Measurements from ENCODE around the gene CYTH4. TPM values are rescaled to one million over a fixed set of nuclear protein-coding genes. Genes with fewer than 3 reads are reported as not detected.

The CYTH4 gene
- total RNA-seq, 1 donor from 2014 or later, result not detected

DNA sequence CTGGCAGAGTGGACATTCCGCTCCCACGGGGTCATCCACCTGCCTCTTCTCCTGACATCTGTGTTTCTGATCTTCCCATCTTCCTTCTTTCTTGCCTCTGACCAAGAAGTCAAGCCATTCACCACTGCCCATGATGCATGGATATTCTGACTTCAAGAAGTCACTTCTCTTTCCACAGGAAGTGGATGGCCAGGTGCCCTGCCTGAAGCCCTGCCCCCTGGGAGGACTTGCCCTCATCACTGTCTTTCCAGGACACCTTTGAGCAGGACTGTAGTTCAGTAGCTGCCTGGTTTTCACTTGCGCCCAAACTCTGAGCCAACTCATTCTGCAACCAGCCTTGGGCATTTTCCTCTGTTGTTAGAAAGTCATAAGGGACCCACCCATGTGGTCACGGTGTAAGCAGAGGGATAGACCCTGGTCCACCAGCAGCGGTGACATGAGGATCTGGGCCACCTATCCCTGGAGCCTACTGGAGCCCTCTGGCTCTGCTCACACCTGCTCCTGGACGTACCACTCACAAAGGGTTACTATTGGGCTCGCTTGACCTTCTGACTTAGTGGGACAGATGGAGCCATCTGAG lies 6.9 kb downstream of the CYTH4 start:
- Mint-ChIP-seq H3K4me3 (ENCODE audit: unreplicated experiment) (no peak overlapping the region), H3K4me1 (ENCODE audit: low read depth) (peaks cover 8% of the 10 kb centered on the region), H3K27me3 (ENCODE audit: low read depth) (peaks cover 12% of the 10 kb centered on the region), H3K9me3 (ENCODE audit: low read depth) (peaks cover 3% of the 10 kb centered on the region), H3K27ac (ENCODE audit: unreplicated experiment) (no peak overlapping the region), H3K36me3 (ENCODE audit: low read depth) (no peaks in the 10 kb centered on the region)
- TF ChIP-seq, protein P1, sequence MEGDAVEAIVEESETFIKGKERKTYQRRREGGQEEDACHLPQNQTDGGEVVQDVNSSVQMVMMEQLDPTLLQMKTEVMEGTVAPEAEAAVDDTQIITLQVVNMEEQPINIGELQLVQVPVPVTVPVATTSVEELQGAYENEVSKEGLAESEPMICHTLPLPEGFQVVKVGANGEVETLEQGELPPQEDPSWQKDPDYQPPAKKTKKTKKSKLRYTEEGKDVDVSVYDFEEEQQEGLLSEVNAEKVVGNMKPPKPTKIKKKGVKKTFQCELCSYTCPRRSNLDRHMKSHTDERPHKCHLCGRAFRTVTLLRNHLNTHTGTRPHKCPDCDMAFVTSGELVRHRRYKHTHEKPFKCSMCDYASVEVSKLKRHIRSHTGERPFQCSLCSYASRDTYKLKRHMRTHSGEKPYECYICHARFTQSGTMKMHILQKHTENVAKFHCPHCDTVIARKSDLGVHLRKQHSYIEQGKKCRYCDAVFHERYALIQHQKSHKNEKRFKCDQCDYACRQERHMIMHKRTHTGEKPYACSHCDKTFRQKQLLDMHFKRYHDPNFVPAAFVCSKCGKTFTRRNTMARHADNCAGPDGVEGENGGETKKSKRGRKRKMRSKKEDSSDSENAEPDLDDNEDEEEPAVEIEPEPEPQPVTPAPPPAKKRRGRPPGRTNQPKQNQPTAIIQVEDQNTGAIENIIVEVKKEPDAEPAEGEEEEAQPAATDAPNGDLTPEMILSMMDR (IDR thresholded peaks at IDR 0.05), result no peak
- no peak for DNase-seq (ENCODE audit: low spot score)

DNA sequence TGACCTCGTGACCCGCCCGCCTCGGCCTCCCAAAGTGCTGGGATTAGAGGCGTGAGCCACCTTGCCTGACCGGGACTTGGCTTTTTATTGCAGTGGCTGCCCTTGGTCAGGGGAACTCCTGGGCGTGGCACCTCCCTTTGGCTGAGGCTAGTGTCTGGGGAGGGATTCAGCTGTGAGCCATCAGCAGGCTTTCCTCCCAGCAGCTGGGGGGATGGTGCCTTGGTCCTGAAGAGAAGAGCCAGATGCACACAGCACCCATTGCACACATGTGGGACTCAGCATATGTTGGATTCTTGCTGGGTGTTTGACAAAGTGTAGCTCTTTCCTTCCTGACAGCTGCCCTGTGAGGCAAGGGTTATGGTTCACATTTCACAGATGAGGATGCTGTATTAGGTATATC lies 8.4 kb downstream of the CYTH4 start:
- peaks cover 10% of the 10 kb centered on the region for H3K27me3 Mint-ChIP-seq (ENCODE audit: low read depth)
- no peaks in the 10 kb centered on the region for H3K36me3 Mint-ChIP-seq (ENCODE audit: low read depth)
- H3K4me1 Mint-ChIP-seq (ENCODE audit: low read depth), result no peaks in the 10 kb centered on the region
- H3K4me3 Mint-ChIP-seq (ENCODE audit: unreplicated experiment), result no peak overlapping the region
- DNase-seq (ENCODE audit: low spot score), result no peak
- H3K27ac Mint-ChIP-seq (ENCODE audit: unreplicated experiment), result no peak overlapping the region
- H3K9me3 Mint-ChIP-seq (ENCODE audit: low read depth), result peaks cover 3% of the 10 kb centered on the region
- TF ChIP-seq, protein P1 (IDR thresholded peaks at IDR 0.05), result no peak

DNA sequence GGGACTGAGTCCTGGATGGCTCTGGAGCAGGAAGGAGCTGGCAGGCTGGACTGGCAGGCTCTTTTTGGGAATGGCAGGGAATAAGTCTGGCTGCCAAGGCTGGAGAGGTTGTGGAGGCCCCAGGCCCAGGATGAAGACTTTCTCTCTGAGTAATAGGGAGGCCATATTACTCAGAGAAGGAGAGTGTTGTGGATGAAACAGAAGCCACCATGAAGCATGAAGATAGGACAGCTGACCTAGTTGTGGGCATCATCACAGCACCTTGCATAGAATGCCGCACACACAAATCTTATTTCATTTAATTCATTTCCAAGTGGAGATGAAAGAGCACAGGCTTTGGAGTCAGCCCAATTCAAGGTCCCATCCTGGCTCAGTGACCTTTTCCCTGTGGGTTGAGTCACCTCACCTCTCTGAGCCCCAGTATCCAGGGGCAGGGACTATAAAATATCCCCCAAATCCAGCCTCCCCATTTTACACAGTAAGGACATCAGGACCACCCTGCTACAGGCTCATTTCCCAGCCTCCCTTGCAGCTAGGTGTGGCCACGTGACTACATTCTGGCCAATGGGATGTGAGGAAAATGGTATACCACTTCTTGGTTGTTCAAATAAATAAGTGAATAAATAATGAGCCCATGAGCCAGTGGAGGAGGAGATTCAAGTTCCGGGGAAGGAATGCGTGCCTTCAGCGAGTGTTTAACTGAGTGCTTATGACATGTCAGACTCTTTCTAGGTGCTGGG lies 9.4 kb downstream of the CYTH4 start:
- Mint-ChIP-seq H3K4me3 (ENCODE audit: unreplicated experiment) (no peak overlapping the region), H3K4me1 (ENCODE audit: low read depth) (no peaks in the 10 kb centered on the region), H3K36me3 (ENCODE audit: low read depth) (no peaks in the 10 kb centered on the region), H3K27me3 (ENCODE audit: low read depth) (peaks cover 2% of the 10 kb centered on the region), H3K9me3 (ENCODE audit: low read depth) (peaks cover 3% of the 10 kb centered on the region), H3K27ac (ENCODE audit: unreplicated experiment) (no peak overlapping the region)
- no peak for DNase-seq (ENCODE audit: low spot score)
- TF ChIP-seq, protein P1 (IDR thresholded peaks at IDR 0.05), result no peak

DNA sequence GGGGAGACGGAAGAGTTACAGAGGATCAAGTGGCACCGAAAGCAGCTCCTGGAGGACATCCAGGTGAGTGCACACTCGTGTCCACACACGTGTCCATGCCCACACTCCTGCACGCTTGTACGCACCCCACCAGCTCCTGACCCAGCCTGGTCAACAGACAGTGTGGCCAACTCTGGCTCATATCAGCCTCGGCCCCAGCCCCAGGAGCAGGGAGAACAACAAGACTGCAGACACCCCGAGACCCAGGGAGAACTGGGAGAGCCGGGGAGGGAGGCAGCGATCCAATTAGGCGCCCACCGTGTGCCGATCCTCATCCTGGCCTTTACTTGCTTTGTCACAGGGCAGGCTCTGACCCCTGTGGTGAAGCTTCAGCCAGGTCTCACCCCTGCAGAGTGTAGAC lies 10.3 kb downstream of the CYTH4 start:
- Mint-ChIP-seq H3K27ac (ENCODE audit: unreplicated experiment) (no peak overlapping the region), H3K4me1 (ENCODE audit: low read depth) (no peaks in the 10 kb centered on the region), H3K27me3 (ENCODE audit: low read depth) (no peaks in the 10 kb centered on the region), H3K9me3 (ENCODE audit: low read depth) (peaks cover 3% of the 10 kb centered on the region), H3K4me3 (ENCODE audit: unreplicated experiment) (no peak overlapping the region), H3K36me3 (ENCODE audit: low read depth) (no peaks in the 10 kb centered on the region)
- TF ChIP-seq, protein P1 (IDR thresholded peaks at IDR 0.05), result no peak
- DNase-seq (ENCODE audit: low spot score), result peak; percentile 83

DNA sequence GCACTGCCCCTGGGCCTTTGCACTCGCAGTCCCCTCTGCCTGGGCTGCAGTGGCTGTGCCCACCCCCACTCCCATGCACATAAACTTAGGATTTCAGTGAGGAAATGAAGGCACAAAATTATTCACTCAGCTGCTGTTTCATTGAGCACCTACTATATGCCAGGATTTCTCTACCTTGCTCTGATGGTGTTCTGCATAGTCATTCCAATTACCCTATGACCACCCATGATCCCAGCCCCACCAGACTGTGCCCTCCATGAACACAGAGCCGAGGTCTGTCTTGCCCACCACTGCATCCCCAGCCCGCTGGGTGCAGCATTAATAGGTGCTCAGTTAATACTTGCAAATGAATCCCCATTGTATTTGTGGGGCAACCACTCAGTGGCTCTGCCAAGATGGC lies 10.9 kb downstream of the CYTH4 start:
- Mint-ChIP-seq H3K9me3 (ENCODE audit: low read depth) (peaks cover 3% of the 10 kb centered on the region), H3K27me3 (ENCODE audit: low read depth) (no peaks in the 10 kb centered on the region), H3K4me3 (ENCODE audit: unreplicated experiment) (no peak overlapping the region), H3K27ac (ENCODE audit: unreplicated experiment) (no peak overlapping the region), H3K4me1 (ENCODE audit: low read depth) (no peaks in the 10 kb centered on the region), H3K36me3 (ENCODE audit: low read depth) (no peaks in the 10 kb centered on the region)
- DNase-seq (ENCODE audit: low spot score), result no peak
- TF ChIP-seq, protein P1 (IDR thresholded peaks at IDR 0.05), result no peak
